Effector memory CD4-positive, alpha-beta T cell (primary cell): Measurements from ENCODE around the gene MYORG.
A peak's percentile ranks its signal among the peaks of the same experiment; 100 is the strongest.

Experiments used
- DNase-seq, 3 donors: peaks; one replicate each; pipeline ENCODE4 v3.0.0-alpha.2; 2020
- H3K27ac ChIP-seq: 2 replicates; pipeline ENCODE4 v1.7.0; 2013; ENCODE audit warnings: mild to moderate bottlenecking, low read length, moderate library complexity; ENCODE audit not compliant: insufficient read depth, poor library complexity, severe bottlenecking
- H3K27me3 ChIP-seq: replicated peaks from 2 replicates; pipeline ENCODE4 v1.7.0; 2013; ENCODE audit warnings: mild to moderate bottlenecking, low read length; ENCODE audit not compliant: insufficient read depth, control insufficient read depth, poor library complexity, severe bottlenecking
- H3K36me3 ChIP-seq: 2 replicates; pipeline ENCODE4 v1.7.0; 2013; ENCODE audit warnings: mild to moderate bottlenecking, low read length, moderate library complexity; ENCODE audit not compliant: control insufficient read depth, insufficient read depth
- H3K4me1 ChIP-seq: 2 replicates; pipeline ENCODE4 v1.7.0; 2013; ENCODE audit warnings: low read length, mild to moderate bottlenecking; ENCODE audit not compliant: control insufficient read depth, insufficient read depth, poor library complexity, severe bottlenecking
- H3K4me3 ChIP-seq: 2 replicates; pipeline ENCODE4 v1.7.0; 2013; ENCODE audit warnings: low read length, low read depth, mild to moderate bottlenecking; ENCODE audit not compliant: insufficient read depth, poor library complexity, severe bottlenecking
- H3K9me3 ChIP-seq: 2 replicates; pipeline ENCODE4 v1.7.0; 2013; ENCODE audit warnings: mild to moderate bottlenecking, low read length, moderate library complexity; ENCODE audit not compliant: control insufficient read depth

Gene MYORG

DNA sequence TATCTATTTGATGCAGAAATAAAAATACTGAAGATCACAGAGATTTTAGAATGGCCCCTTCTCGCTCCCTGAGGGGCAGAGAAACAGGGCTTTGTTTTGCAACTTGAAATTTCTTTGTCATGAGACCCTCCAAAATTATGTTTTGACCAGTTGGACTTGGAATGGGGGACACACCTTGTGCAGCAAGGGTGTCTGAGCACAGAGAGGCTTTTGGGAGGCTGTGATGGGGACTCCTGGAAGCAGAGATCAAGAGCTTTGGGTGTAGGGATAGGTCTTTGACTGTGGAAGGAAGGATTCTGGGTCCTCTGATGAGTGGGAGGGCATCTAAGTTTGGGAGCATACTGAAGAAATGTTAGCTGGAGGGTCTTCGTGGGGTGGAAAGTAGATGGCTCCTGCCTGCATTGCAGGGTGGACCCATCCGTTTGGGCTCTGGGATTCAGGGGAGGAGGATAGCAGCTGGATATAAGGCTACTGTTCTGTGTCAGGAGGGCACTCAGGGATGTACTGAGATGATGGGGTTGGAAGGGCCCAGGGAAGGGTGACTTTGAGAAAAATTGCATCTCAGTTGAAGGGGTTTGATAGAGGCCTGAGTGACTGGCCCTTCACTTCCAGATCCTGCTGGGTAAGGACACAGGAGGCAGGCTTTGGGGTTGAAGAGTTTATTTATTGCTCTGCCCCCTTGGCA lies 1.8 kb upstream of the MYORG start:
- Histone ChIP-seq H3K4me1 (peaks cover 27% of the 10 kb centered on the region), H3K4me3 (no peak overlapping the region), H3K36me3 (no peaks in the 10 kb centered on the region), H3K27me3 (no peaks in the 10 kb centered on the region), H3K9me3 (no peaks in the 10 kb centered on the region), H3K27ac (no peak overlapping the region)
- DNase-seq, result no peak

DNA sequence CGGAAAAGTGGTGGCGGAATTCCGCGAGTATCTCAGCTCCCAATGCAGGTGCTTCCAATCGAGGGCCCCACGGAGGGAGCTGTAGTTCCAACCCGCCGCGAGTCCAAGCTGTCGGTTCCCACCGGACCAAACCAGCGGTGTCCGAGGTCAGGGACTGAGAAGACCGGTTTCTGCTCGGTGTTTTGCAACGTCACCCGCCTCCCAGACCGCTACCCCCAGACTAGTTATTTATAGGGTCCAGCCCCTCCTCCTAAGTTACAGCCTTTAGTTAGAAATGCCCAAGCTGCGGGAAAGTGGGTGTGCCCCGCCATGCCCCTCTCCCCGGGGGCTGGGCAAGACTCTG lies 677 bp upstream of the MYORG start:
- H3K27ac ChIP-seq, result no peak overlapping the region
- H3K4me3 ChIP-seq, result peak overlapping the region; percentile 74
- no peaks in the 10 kb centered on the region for H3K9me3 ChIP-seq
- peaks cover 27% of the 10 kb centered on the region for H3K4me1 ChIP-seq
- H3K27me3 ChIP-seq, result no peaks in the 10 kb centered on the region
- H3K36me3 ChIP-seq, result no peaks in the 10 kb centered on the region
- DNase-seq, result no peak

DNA sequence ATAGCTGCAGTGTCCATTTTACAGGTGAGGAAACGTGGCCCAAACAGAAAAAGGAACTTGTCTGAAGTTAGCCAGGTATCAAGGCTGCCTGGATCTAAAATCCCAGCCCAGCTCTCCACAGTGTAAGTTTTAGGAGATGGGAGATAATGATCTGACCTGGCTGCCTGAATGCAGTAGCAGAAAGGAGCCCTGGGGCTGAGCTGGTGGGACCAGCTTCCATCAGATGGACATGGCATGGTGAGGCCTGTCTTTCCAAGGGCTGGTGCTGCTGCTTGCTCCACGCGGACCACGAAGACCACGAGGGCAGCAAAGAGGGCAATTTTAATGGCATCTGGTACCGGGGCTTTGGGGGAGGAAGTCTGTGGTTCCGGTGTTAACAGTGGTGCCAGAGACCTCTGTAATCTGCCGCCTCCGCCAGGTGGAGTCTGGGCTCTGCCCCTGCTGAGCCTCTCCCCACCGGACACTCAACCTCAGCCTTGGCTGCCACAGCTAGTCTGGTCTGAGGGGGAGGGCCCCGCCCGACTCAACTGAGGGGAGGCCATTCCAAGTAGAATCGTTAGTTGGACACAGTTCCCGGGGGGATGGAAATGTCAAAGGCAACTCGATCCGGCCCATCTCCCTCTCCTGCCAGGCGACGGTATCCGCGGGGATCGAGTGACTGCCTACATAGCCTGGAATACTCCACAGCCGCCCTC lies 650 bp downstream of the MYORG start:
- H3K4me1 ChIP-seq, result peaks cover 24% of the 10 kb centered on the region
- peak; percentile 30 to 43 (median 38) for DNase-seq
- H3K27ac ChIP-seq, result peak overlapping the region; percentile 54
- H3K27me3 ChIP-seq, result no peaks in the 10 kb centered on the region
- no peaks in the 10 kb centered on the region for H3K36me3 ChIP-seq
- H3K4me3 ChIP-seq, result peak overlapping the region; percentile 74
- no peaks in the 10 kb centered on the region for H3K9me3 ChIP-seq

DNA sequence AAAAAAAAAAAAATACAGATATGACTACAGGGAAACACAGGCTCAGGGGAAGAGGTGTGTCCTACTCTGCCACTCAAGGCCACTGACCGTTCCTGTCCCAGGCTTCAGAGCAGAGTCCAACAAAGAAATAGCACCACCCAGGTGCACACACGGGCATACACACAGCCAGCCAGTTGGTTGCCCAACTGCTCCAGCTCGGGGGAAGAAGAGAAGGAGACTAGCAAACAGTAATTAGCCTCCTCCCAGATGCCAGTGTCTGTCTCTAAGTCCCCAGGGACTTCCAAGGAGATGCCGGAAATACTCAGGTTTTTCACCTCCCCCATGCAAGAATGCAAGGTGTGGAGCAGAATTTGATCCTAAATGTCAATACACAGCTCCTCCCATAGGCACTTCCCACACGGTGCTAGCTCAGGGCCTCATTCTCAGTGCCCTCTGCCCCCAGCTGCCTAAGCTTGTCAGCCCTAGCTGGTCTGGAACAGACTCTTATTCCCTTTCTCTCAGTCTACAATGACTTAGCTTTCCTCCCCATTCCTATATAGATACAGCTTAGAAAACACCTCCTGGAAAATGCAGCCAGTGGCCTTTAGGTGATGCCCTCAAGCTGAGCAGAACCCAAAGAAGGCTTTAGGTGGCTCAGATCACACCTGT lies 1.7 kb downstream of the MYORG start:
- no peak overlapping the region for H3K27ac ChIP-seq

GRCh38 chr9:34374339-34374738 lies 2.4 kb downstream of the MYORG start:
- Histone ChIP-seq H3K9me3 (no peaks in the 10 kb centered on the region), H3K36me3 (no peaks in the 10 kb centered on the region), H3K4me1 (peaks cover 8% of the 10 kb centered on the region), H3K27me3 (no peaks in the 10 kb centered on the region), H3K27ac (no peak overlapping the region), H3K4me3 (no peak overlapping the region)
- DNase-seq, result no peak

More for the DNA sequence above, 1.7 kb downstream of the MYORG start:
- no peaks in the 10 kb centered on the region for H3K36me3 ChIP-seq
- no peak for DNase-seq
- H3K4me1 ChIP-seq, result peaks cover 15% of the 10 kb centered on the region
- no peak overlapping the region for H3K4me3 ChIP-seq
- no peaks in the 10 kb centered on the region for H3K9me3 ChIP-seq
- H3K27me3 ChIP-seq, result no peaks in the 10 kb centered on the region

- Histone ChIP-seq H3K4me3 (no peak overlapping the region), H3K27ac (no peak overlapping the region), H3K27me3 (no peaks in the 10 kb centered on the region), H3K9me3 (no peaks in the 10 kb centered on the region), H3K36me3 (no peaks in the 10 kb centered on the region), H3K4me1 (peaks cover 8% of the 10 kb centered on the region)
- DNase-seq, result no peak
Measured at GRCh38 chr9:34373749-34374148, 2.9 kb downstream of the MYORG start.

DNA sequence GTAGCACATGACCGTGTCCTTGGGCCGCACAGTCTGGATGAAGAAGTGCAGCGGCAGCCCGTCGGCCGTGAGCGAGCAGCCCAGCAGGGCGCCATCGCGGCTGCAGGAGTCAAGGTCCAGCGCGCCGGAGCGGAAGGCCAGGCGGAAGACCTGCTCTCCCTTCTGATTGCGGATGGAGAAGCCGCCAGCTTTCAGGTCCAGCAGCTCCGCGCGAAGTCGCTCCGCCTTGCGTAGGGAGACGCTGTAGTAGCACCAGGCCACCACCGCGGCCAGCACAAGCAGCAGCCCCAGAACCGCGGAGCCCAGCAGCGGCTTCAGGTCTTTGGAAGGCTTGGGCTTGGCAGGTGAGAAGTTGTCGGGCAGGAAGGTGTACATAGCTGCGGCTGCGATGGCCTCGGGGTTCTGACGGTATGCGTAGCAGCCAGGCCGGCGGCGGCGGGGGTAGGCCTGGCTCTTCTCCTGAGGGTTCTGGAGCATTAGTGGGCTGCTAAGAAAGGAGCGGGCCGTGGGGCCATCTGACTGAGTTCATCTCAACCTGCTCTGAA lies 4.2 kb downstream of the MYORG start:
- no peaks in the 10 kb centered on the region for H3K36me3 ChIP-seq

DNA sequence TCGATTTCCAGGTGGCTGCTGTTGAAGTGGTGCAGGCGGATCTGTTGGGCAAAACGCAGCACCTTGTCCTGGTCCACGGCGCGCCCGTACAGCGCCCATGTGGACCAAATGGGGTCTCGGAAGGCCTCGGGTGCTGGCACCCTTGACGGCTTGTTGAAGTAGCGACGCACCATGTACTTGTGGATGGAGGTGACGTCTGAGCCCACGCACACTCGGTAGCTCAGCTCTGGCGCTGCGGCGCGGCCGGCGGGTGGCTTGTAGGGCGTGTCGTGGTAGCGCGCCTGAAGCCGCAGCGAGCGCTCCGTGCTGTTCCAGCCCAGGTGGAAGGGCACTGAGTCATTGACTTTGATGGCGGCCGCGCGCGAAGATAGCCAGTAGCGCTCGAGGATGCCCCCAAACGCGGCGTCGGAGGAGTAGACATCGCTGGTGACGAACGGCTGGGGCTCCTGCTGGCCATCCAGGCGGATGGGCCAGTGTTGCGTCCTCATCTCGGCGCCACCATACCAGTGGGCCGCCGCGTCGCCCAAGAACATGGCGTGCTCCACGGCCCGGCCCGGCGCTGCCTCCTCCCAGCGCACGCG lies 4.7 kb downstream of the MYORG start:
- Histone ChIP-seq H3K27me3 (no peaks in the 10 kb centered on the region), H3K4me3 (no peak overlapping the region), H3K36me3 (no peaks in the 10 kb centered on the region), H3K9me3 (no peaks in the 10 kb centered on the region), H3K4me1 (peaks cover 3% of the 10 kb centered on the region), H3K27ac (no peak overlapping the region)
- no peak for DNase-seq

More for the DNA sequence above, 4.2 kb downstream of the MYORG start:
- Histone ChIP-seq H3K27ac (no peak overlapping the region), H3K9me3 (no peaks in the 10 kb centered on the region), H3K4me1 (peaks cover 8% of the 10 kb centered on the region), H3K4me3 (no peak overlapping the region), H3K27me3 (no peaks in the 10 kb centered on the region)
- no peak for DNase-seq

DNA sequence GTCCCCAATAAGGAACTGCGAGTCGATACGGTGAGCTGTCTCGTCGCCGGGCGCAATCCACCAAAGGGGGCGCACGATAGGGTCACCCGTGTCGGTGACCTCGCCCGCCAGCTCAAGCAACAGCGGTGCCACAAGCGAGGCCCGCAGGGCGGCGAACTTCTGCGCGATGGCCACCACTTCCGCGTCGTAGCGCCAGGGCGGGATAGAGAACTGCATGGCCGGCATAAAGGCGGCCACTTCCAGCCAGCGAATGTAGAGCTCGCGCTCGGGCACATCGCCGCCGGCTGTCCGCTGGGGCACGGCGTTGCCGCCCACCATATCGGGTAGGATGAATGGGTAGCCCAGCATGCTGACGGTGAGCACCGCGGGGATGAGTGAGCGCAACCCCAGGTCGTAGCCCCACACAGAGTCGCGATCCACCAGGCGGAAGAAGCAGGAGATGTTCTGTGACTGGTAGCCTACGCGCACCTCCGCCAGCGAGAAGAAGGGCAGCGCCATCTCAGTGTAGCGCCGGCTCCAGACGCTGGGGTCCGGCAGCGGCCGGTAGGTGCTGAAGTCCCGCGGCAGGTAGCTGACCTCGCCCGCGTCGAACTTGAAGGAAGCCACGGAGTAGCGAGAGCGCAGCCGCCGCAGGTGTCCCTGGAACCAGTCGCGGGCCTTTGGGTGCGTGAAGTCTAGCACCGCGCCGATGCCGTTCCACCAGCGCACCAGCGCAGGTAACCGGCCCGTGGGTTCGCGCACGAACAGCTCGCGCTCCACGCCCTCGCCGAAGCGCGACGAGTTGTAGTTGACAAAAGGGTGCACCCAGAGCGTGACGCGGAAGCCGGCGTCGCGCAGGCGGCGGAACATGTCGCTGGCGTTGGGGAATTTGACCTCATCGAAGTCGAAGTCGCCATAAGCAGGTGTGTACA lies 5.5 kb downstream of the MYORG start:
- Histone ChIP-seq H3K4me1 (peaks cover 3% of the 10 kb centered on the region), H3K4me3 (no peak overlapping the region), H3K27ac (no peak overlapping the region), H3K9me3 (no peaks in the 10 kb centered on the region), H3K27me3 (no peaks in the 10 kb centered on the region), H3K36me3 (no peaks in the 10 kb centered on the region)
- DNase-seq, result no peak
